Measurements from ENCODE around the gene ARGLU1.

DNA sequence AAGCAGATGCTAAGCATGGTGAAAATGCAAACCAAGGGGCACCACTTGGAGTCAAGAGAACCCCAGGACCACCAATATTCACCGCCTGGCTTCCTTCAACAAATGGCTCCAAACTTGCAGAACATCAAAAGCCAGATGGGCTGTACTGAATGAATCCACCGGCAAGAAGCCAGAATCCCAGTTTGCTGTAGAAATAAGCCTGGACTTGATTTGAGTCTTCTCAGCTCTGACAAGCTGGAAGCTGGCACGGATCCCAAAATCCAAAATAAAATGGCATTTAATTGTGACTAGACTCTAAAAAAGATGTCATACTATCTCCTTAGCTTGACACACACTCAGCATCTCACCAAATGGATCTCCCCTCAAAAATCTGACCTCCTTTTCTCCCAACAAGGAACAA lies 44.4 kb downstream of the ARGLU1 start:
- TF ChIP-seq CTCF (IDR thresholded peaks at IDR 0.05) (no peak), POLR2A (IDR thresholded peaks at IDR 0.05) (no peak)

Data from adrenal gland (tissue), 5 donors.